Measurements from ENCODE around the gene BORA. TPM values are rescaled to one million over a fixed set of nuclear protein-coding genes. Genes with fewer than 3 reads are reported as not detected.

Gene BORA
- total RNA-seq, 4 donors from 2014 or later, result 5.0 to 22.3 (median 10.2) TPM

DNA sequence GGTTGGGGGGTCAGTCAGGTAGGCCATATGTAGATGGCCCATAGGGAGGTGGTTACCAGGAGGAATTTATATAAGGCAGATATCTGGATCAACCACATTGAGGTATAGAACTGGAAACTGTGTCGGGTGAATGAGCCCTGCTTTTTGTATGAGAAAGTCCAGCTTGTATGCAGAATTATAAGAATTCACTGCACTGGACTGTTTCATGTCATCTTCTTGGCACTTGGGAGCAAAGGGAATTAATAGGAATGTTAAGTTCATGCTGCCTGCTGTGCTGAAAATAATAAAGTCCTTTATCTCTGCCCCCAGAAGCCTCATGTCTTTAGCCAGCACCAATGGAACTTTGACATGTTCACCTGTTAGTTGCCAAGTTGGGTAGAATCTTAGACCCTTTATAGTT, 12.3 kb downstream of the BORA start:
- H3K27me3 ChIP-seq, result no peaks in the 10 kb centered on the region
- TF ChIP-seq, protein P1, sequence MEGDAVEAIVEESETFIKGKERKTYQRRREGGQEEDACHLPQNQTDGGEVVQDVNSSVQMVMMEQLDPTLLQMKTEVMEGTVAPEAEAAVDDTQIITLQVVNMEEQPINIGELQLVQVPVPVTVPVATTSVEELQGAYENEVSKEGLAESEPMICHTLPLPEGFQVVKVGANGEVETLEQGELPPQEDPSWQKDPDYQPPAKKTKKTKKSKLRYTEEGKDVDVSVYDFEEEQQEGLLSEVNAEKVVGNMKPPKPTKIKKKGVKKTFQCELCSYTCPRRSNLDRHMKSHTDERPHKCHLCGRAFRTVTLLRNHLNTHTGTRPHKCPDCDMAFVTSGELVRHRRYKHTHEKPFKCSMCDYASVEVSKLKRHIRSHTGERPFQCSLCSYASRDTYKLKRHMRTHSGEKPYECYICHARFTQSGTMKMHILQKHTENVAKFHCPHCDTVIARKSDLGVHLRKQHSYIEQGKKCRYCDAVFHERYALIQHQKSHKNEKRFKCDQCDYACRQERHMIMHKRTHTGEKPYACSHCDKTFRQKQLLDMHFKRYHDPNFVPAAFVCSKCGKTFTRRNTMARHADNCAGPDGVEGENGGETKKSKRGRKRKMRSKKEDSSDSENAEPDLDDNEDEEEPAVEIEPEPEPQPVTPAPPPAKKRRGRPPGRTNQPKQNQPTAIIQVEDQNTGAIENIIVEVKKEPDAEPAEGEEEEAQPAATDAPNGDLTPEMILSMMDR (IDR thresholded peaks at IDR 0.05), result no peak
- H3K4me3 ChIP-seq, result no peak overlapping the region
- no peaks in the 10 kb centered on the region for H3K4me1 ChIP-seq
- no peak for DNase-seq
- no peak overlapping the region for H3K27ac ChIP-seq
- no peaks in the 10 kb centered on the region for H3K9me3 ChIP-seq
- H3K36me3 ChIP-seq, result peaks cover 0 to 22% (median 0%) of the 10 kb centered on the region in 3 donors

DNA sequence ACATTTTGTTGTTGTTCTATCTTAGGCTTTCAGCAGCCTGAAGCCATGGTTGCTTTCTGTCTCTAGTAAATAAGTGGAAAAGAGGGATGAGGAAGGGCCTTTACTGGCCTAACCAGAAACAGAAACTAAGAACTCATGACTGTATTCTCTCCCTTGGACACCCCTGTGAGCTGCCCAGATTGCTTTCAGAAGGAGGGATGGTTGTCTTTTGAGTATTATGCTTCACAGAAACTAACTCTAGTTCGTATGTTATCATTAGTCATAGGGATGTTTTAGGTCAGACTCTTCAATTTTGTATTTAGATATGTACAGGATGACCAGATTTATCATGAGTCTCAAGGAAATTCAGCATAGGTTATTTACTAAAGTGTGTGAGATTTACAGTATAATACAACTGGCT, 17.5 kb downstream of the BORA start:
- Histone ChIP-seq H3K27me3 (no peaks in the 10 kb centered on the region), H3K27ac (no peak overlapping the region), H3K4me3 (no peak overlapping the region), H3K9me3 (no peaks in the 10 kb centered on the region), H3K36me3 (peaks cover 0 to 41% (median 0%) of the 10 kb centered on the region in 3 donors), H3K4me1 (no peaks in the 10 kb centered on the region)
- no peak for TF ChIP-seq POLR2A (IDR thresholded peaks at IDR 0.05)
- TF ChIP-seq, protein P1 (IDR thresholded peaks at IDR 0.05), result no peak
- DNase-seq, result no peak

DNA sequence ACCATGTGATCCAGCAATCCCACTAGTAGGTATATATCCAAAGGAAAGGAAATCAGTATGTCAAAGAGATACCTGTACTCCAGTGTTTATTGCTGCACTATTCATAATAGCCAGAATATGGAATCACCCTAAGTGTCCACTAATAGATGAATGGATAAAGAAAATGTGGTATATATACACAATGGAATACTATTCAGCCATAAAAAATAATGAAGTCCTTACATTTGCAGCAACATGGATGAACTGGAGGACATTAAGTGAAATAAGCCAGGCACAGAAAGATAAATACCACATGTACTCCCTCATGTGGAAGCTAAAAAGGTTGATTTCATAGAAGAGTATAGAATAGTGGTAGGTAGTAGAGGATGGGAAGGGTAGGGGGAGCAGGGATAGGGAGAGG, 23.5 kb downstream of the BORA start:
- Histone ChIP-seq H3K36me3 (peaks cover 0 to 58% (median 0%) of the 10 kb centered on the region in 3 donors), H3K4me1 (no peaks in the 10 kb centered on the region), H3K27ac (no peak overlapping the region), H3K9me3 (no peaks in the 10 kb centered on the region), H3K27me3 (no peaks in the 10 kb centered on the region), H3K4me3 (no peak overlapping the region)
- no peak for DNase-seq
- TF ChIP-seq POLR2A (IDR thresholded peaks at IDR 0.05), result no peak
- TF ChIP-seq, protein P1 (IDR thresholded peaks at IDR 0.05), result no peak

DNA sequence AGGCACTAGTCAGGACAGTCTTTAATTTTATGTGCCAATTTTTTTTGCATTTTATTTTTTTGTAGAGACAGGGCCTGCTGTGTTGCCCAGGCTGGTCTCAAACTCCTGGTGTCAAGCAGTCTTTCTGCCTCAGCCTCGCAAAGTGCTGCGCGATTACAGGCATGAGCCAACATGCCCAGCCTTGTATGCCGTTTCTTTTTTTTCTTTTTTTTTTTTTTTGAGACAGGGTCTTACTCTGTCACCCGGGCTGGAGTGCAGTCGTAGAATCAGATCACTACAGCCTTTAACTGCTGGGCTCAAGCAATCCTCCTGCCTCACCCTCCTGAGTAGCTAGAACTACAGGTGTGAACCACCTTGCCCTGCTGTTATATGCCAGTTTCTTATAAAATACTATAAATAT, 26.4 kb downstream of the BORA start:
- Histone ChIP-seq H3K36me3 (peaks cover 0 to 67% (median 0%) of the 10 kb centered on the region in 3 donors), H3K4me1 (no peaks in the 10 kb centered on the region)
- no peak for TF ChIP-seq POLR2A (IDR thresholded peaks at IDR 0.05)
- TF ChIP-seq, protein P1 (IDR thresholded peaks at IDR 0.05), result no peak

DNA sequence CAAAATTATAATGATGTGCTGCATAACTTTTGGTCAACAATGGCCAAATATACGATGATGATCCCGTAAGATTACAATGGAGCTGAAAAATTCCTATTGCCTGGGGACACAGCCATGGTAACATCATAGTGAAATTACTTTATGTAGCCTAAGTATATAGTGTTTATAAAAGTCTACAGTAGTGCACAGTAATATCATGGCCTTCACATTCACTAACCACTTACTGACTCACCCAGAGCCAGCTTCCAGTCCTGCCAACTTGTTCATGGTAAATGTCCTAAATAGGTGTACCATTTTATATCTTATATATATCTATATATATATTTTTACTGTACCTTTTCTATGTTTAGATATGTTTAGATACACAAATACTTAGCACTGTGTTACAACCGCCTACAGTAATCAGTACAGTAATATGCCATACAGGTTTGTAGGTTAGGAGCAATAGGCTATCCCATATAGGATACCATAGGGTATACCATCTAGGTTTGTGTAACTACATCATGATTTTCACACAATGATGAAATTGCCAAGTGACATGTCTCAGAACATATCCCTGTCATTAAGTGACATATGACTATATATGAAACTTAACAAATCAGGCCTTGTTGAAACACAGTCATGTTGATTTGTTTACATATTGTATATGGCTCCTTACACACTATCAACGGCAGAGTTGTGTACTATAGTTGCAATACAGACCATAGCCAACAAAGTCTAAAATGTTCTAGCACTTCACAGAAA, 30.2 kb downstream of the BORA start:
- Histone ChIP-seq H3K9me3 (no peaks in the 10 kb centered on the region), H3K27ac (no peak overlapping the region), H3K36me3 (peaks cover 0 to 93% (median 0%) of the 10 kb centered on the region in 3 donors), H3K4me1 (no peaks in the 10 kb centered on the region), H3K4me3 (no peak overlapping the region), H3K27me3 (no peaks in the 10 kb centered on the region)
- no peak for DNase-seq
- no peak for TF ChIP-seq POLR2A (IDR thresholded peaks at IDR 0.05)
- TF ChIP-seq, protein P1 (IDR thresholded peaks at IDR 0.05), result no peak

More for the DNA sequence above, 26.4 kb downstream of the BORA start:
- no peak overlapping the region for H3K4me3 ChIP-seq
- no peak for DNase-seq
- no peak overlapping the region for H3K27ac ChIP-seq
- no peaks in the 10 kb centered on the region for H3K9me3 ChIP-seq
- H3K27me3 ChIP-seq, result no peaks in the 10 kb centered on the region
